Measurements from ENCODE around the gene KIF1B. TPM values are rescaled to one million over a fixed set of nuclear protein-coding genes. Genes with fewer than 3 reads are reported as not detected.
A peak's percentile ranks its signal among the peaks of the same experiment; 100 is the strongest.

The KIF1B gene, protein sequence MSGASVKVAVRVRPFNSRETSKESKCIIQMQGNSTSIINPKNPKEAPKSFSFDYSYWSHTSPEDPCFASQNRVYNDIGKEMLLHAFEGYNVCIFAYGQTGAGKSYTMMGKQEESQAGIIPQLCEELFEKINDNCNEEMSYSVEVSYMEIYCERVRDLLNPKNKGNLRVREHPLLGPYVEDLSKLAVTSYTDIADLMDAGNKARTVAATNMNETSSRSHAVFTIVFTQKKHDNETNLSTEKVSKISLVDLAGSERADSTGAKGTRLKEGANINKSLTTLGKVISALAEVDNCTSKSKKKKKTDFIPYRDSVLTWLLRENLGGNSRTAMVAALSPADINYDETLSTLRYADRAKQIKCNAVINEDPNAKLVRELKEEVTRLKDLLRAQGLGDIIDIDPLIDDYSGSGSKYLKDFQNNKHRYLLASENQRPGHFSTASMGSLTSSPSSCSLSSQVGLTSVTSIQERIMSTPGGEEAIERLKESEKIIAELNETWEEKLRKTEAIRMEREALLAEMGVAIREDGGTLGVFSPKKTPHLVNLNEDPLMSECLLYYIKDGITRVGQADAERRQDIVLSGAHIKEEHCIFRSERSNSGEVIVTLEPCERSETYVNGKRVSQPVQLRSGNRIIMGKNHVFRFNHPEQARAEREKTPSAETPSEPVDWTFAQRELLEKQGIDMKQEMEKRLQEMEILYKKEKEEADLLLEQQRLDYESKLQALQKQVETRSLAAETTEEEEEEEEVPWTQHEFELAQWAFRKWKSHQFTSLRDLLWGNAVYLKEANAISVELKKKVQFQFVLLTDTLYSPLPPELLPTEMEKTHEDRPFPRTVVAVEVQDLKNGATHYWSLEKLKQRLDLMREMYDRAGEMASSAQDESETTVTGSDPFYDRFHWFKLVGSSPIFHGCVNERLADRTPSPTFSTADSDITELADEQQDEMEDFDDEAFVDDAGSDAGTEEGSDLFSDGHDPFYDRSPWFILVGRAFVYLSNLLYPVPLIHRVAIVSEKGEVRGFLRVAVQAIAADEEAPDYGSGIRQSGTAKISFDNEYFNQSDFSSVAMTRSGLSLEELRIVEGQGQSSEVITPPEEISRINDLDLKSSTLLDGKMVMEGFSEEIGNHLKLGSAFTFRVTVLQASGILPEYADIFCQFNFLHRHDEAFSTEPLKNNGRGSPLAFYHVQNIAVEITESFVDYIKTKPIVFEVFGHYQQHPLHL (N-terminal part only)
- total RNA-seq (10 to 100 TPM; 18.3 to 26.4 (median 19.7) TPM), polyA plus RNA-seq (1 to 10 TPM; 8.2 TPM)

GRCh38 chr1:10209905-10210810, at the start of gene KIF1B:
KIF1B (plus strand) TSS chr1:10210570; CDS start chr1:10232329, 21,759 bp downstream.
- Histone ChIP-seq H3K9me3 (no peaks in the 10 kb centered on the region), H3K4me3 (peak within 1 kb of the TSS; percentile 67 to 90 (median 87)), H3K27me3 (no peaks in the 10 kb centered on the region), H3K4me1 (peaks cover 5 to 17% (median 9%) of the 10 kb centered on the region in 3 donors), H3K27ac (peak within 1 kb of the TSS; percentile 83 to 96 (median 92)), H3K36me3 (no peaks in the 10 kb centered on the region)
- TF ChIP-seq, protein P1, sequence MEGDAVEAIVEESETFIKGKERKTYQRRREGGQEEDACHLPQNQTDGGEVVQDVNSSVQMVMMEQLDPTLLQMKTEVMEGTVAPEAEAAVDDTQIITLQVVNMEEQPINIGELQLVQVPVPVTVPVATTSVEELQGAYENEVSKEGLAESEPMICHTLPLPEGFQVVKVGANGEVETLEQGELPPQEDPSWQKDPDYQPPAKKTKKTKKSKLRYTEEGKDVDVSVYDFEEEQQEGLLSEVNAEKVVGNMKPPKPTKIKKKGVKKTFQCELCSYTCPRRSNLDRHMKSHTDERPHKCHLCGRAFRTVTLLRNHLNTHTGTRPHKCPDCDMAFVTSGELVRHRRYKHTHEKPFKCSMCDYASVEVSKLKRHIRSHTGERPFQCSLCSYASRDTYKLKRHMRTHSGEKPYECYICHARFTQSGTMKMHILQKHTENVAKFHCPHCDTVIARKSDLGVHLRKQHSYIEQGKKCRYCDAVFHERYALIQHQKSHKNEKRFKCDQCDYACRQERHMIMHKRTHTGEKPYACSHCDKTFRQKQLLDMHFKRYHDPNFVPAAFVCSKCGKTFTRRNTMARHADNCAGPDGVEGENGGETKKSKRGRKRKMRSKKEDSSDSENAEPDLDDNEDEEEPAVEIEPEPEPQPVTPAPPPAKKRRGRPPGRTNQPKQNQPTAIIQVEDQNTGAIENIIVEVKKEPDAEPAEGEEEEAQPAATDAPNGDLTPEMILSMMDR (IDR thresholded peaks at IDR 0.05), result peak; percentile 97 to 98 (median 98)
- DNase-seq, result peak; percentile 98 to 100 (median 100)
- WGBS, 2 donors, result 0 to 1% methylated on average over 76 to 107 of the region's 107 CpGs
- FAIRE-seq, result no peak
- ATAC-seq, result peak; percentile 92 to 98 (median 95)
- intact Hi-C loops (cut with DNase I), result no loop called here

DNA sequence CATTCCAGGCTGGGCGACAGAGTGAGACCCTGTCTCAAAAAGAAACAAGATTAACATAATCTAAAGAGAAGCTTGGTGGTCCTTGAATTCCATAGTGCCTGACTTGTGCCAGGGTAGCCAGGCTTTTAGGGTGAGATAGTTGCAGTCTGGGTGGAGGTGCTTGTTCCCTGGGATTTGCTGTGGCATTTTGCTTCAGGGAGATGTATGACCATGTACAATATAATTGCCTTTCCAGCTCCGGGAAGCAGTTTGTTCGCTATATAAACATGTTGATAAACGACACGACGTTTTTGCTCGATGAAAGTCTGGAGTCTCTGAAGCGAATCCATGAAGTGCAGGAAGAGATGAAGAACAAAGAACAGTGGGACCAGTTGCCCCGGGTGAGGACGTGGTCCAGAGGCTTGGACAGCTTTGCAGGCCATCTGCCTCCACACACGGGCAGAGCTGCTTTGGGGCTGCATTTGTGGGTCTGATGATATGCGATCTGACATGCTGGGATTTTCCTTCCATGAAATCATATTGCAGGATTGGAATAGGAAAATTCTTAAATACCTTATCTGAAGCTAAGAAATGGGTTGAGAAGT, 49.4 kb upstream of the KIF1B start:
- H3K9me3 ChIP-seq, result no peaks in the 10 kb centered on the region
- 75 to 77% methylated on average over 12 of the region's 12 CpGs for WGBS, 2 donors
- TF ChIP-seq, protein P1 (IDR thresholded peaks at IDR 0.05), result no peak
- DNase-seq (no peak), ATAC-seq (peak in 3 of 4 donors; percentile 10 to 29 (median 17)), FAIRE-seq (no peak)
- H3K27ac ChIP-seq, result peak overlapping the region in 3 of 4 donors; percentile 12 to 71 (median 39)
- H3K36me3 ChIP-seq, result peaks cover 0 to 8% (median 7%) of the 10 kb centered on the region in 3 donors
- intact Hi-C loops (cut with DNase I), result no loop called here
- no peaks in the 10 kb centered on the region for H3K27me3 ChIP-seq
- no peak overlapping the region for H3K4me3 ChIP-seq
- H3K4me1 ChIP-seq, result peaks cover 0 to 16% (median 12%) of the 10 kb centered on the region in 3 donors

DNA sequence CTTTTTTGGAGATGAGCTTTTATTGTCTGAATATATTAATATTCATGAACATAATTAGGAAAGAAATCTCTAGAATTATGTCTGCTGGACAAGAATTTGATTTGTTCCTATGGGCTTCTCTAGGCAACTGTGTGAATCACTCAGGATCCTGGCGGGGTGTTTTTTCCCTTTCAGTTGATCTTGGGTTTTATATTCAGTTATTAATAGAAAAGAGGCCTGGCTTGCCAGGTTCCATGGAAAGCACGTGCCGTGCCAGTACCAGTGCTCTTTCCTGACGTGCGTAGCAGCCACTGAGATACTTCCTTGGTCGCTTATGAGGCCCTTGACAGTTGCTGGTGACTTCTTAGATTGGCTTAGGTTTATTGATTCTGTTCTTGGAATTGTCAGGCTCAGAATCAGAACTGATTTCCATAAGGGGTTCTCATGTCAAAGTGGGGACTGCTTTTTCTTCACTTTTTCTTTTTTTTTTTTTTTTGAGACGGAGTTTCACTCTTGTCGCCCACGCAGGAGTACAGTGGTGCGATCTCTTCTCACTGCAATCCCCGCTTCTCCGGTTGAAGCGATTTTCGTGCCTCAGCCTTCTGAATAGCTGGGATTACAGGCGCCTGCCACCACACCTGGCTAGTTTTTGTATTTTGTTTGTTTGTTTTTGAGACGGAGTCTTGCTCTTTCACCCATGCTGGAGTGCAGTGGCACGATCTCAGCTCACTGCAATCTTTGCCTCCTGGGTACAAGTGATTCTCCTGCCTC, 48.7 kb upstream of the KIF1B start:
- peak; percentile 51 to 71 (median 66) for ATAC-seq

More for the DNA sequence above, 48.7 kb upstream of the KIF1B start:
- intact Hi-C loops (cut with DNase I), result no loop called here
- 84 to 87% methylated on average over 17 of the region's 17 CpGs for WGBS, 2 donors
- no peak for FAIRE-seq
- TF ChIP-seq, protein P1 (IDR thresholded peaks at IDR 0.05), result no peak
- Histone ChIP-seq H3K4me3 (no peak overlapping the region), H3K27me3 (no peaks in the 10 kb centered on the region), H3K27ac (peak overlapping the region in 2 of 4 donors; percentile 17 to 71), H3K9me3 (no peaks in the 10 kb centered on the region), H3K4me1 (peaks cover 0 to 16% (median 12%) of the 10 kb centered on the region in 3 donors), H3K36me3 (peaks cover 0 to 8% (median 7%) of the 10 kb centered on the region in 3 donors)
- DNase-seq, result peak in 2 of 6 donors; percentile 7 to 30

Data from pancreas (tissue), 10 donors.